Measurements from ENCODE around the gene TMEM120B.

The TMEM120B gene

GRCh38 chr12:121775501-121775900, 62.9 kb downstream of the TMEM120B start:
- H2BK15ac ChIP-seq (replicated peaks; ENCODE audit: low read depth), result no peak overlapping the region
- H3K27me3 ChIP-seq (ENCODE audit: insufficient read depth, low read length, poor library complexity), result no peaks in the 10 kb centered on the region
- peak overlapping the region; percentile 49 for H3K56ac ChIP-seq (ENCODE audit: low read length)
- H2BK5ac ChIP-seq (ENCODE audit: low read length), result no peak overlapping the region
- peak overlapping the region; percentile 23 for H3K18ac ChIP-seq (ENCODE audit: low read length)
- no CpG with 5 or more reads among the region's 16 CpGs for WGBS (ENCODE audit: extremely low coverage, insufficient coverage, low lambda C conversion rate)
- DNase-seq, result no peak
- no peaks in the 10 kb centered on the region for H3K4me1 ChIP-seq (ENCODE audit: control insufficient read depth, low read depth, low read length)
- H3K4me2 ChIP-seq (ENCODE audit: low read length), result no peak overlapping the region
- H3K79me2 ChIP-seq (ENCODE audit: control insufficient read depth, insufficient read depth, low read length), result no peaks in the 10 kb centered on the region
- H3K4me3 ChIP-seq (ENCODE audit: low read length), result no peak overlapping the region
- H3K79me1 ChIP-seq (ENCODE audit: low read length), result no peaks in the 10 kb centered on the region
- H3K9ac ChIP-seq (ENCODE audit: low read length), result no peak overlapping the region
- H3K4ac ChIP-seq (ENCODE audit: low read depth, low read length), result peak overlapping the region; percentile 42
- H4K5ac ChIP-seq (ENCODE audit: low read length), result no peak overlapping the region
- H2BK120ac ChIP-seq (ENCODE audit: low read depth, low read length), result no peak overlapping the region
- no peak overlapping the region for H2AK5ac ChIP-seq (ENCODE audit: low read length)
- peaks cover 2% of the 10 kb centered on the region for H3K36me3 ChIP-seq (ENCODE audit: control insufficient read depth, insufficient read depth, low read length)
- no peak overlapping the region for H3K23ac ChIP-seq (ENCODE audit: low read length)
- no peak overlapping the region for H4K8ac ChIP-seq (ENCODE audit: low read depth, low read length)
- no peak overlapping the region for H3K27ac ChIP-seq (ENCODE audit: low read depth, low read length)

GRCh38 chr12:121776190-121777098, 63.9 kb downstream of the TMEM120B start:
- H4K8ac ChIP-seq (ENCODE audit: low read depth, low read length), result no peak overlapping the region
- H2AK5ac ChIP-seq (ENCODE audit: low read length), result no peak overlapping the region
- DNase-seq, result peak; percentile 73
- peaks cover 2% of the 10 kb centered on the region for H3K36me3 ChIP-seq (ENCODE audit: control insufficient read depth, insufficient read depth, low read length)
- peak overlapping the region; percentile 42 for H3K56ac ChIP-seq (ENCODE audit: low read length)
- H4K5ac ChIP-seq (ENCODE audit: low read length), result no peak overlapping the region
- H2BK120ac ChIP-seq (ENCODE audit: low read depth, low read length), result no peak overlapping the region
- no peak overlapping the region for H2BK15ac ChIP-seq (replicated peaks; ENCODE audit: low read depth)
- H3K79me2 ChIP-seq (ENCODE audit: control insufficient read depth, insufficient read depth, low read length), result no peaks in the 10 kb centered on the region
- no peak overlapping the region for H3K4me2 ChIP-seq (ENCODE audit: low read length)
- no peak overlapping the region for H3K9ac ChIP-seq (ENCODE audit: low read length)
- H3K27me3 ChIP-seq (ENCODE audit: insufficient read depth, low read length, poor library complexity), result no peaks in the 10 kb centered on the region
- H2BK5ac ChIP-seq (ENCODE audit: low read length), result no peak overlapping the region
- H3K4ac ChIP-seq (ENCODE audit: low read depth, low read length), result no peak overlapping the region
- no peak overlapping the region for H3K23ac ChIP-seq (ENCODE audit: low read length)
- H3K4me1 ChIP-seq (ENCODE audit: control insufficient read depth, low read depth, low read length), result no peaks in the 10 kb centered on the region
- H3K79me1 ChIP-seq (ENCODE audit: low read length), result no peaks in the 10 kb centered on the region
- H3K4me3 ChIP-seq (ENCODE audit: low read length), result no peak overlapping the region
- H3K27ac ChIP-seq (ENCODE audit: low read depth, low read length), result no peak overlapping the region
- H3K18ac ChIP-seq (ENCODE audit: low read length), result no peak overlapping the region
- no CpG with 5 or more reads among the region's 24 CpGs for WGBS (ENCODE audit: extremely low coverage, insufficient coverage, low lambda C conversion rate)

- Histone ChIP-seq H3K27ac (ENCODE audit: low read depth, low read length) (no peak overlapping the region), H3K23ac (ENCODE audit: low read length) (no peak overlapping the region), H3K79me2 (ENCODE audit: control insufficient read depth, insufficient read depth, low read length) (no peaks in the 10 kb centered on the region), H3K4me1 (ENCODE audit: control insufficient read depth, low read depth, low read length) (no peaks in the 10 kb centered on the region), H2BK120ac (ENCODE audit: low read depth, low read length) (no peak overlapping the region), H3K4me2 (ENCODE audit: low read length) (no peak overlapping the region), H2BK15ac (replicated peaks; ENCODE audit: low read depth) (no peak overlapping the region), H2AK5ac (ENCODE audit: low read length) (no peak overlapping the region), H3K36me3 (ENCODE audit: control insufficient read depth, insufficient read depth, low read length) (peaks cover 2% of the 10 kb centered on the region), H3K56ac (ENCODE audit: low read length) (no peak overlapping the region), H3K79me1 (ENCODE audit: low read length) (no peaks in the 10 kb centered on the region), H3K4me3 (ENCODE audit: low read length) (no peak overlapping the region), H3K27me3 (ENCODE audit: insufficient read depth, low read length, poor library complexity) (no peaks in the 10 kb centered on the region), H4K8ac (ENCODE audit: low read depth, low read length) (no peak overlapping the region), H4K5ac (ENCODE audit: low read length) (no peak overlapping the region), H2BK5ac (ENCODE audit: low read length) (no peak overlapping the region), H3K18ac (ENCODE audit: low read length) (no peak overlapping the region), H3K4ac (ENCODE audit: low read depth, low read length) (no peak overlapping the region), H3K9ac (ENCODE audit: low read length) (no peak overlapping the region)
- DNase-seq, result no peak
- no CpG with 5 or more reads among the region's 17 CpGs for WGBS (ENCODE audit: extremely low coverage, insufficient coverage, low lambda C conversion rate)
Observed at GRCh38 chr12:121778567-121779421, 66.2 kb downstream of the TMEM120B start.

DNA sequence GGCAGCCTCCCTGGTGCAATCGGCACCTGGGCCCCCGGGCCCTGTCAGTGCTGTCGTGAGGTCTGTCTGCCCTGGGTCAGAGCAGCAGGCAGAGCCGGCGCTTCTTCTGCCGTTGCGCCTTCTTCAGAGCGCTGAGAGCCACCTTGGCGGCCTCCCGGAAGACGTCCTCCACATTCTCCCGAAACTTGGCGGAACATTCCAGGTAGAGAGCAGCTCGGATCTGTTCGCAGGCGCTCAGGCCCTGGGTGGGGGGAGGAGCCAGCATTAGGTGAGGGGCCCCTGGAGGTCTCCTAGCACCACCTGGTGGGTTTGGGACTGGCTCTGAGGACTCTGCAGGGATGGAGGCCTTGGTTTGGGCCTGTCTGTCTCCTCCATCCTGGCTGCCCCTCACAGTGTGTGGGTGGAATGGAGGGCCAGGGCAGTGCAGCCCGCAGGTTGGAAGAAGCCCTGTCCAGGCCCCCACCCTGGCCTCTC, 66.9 kb downstream of the TMEM120B start:
- H3K56ac ChIP-seq (ENCODE audit: low read length), result no peak overlapping the region
- DNase-seq, result no peak
- H2AK5ac ChIP-seq (ENCODE audit: low read length), result no peak overlapping the region
- no peak overlapping the region for H3K23ac ChIP-seq (ENCODE audit: low read length)
- H3K4me1 ChIP-seq (ENCODE audit: control insufficient read depth, low read depth, low read length), result no peaks in the 10 kb centered on the region
- no peak overlapping the region for H4K5ac ChIP-seq (ENCODE audit: low read length)
- H4K8ac ChIP-seq (ENCODE audit: low read depth, low read length), result no peak overlapping the region
- no peak overlapping the region for H3K4ac ChIP-seq (ENCODE audit: low read depth, low read length)
- H2BK5ac ChIP-seq (ENCODE audit: low read length), result no peak overlapping the region
- H3K79me1 ChIP-seq (ENCODE audit: low read length), result no peaks in the 10 kb centered on the region
- no peaks in the 10 kb centered on the region for H3K79me2 ChIP-seq (ENCODE audit: control insufficient read depth, insufficient read depth, low read length)
- no peak overlapping the region for H2BK15ac ChIP-seq (replicated peaks; ENCODE audit: low read depth)
- no peak overlapping the region for H3K9ac ChIP-seq (ENCODE audit: low read length)
- H3K27ac ChIP-seq (ENCODE audit: low read depth, low read length), result no peak overlapping the region
- H2BK120ac ChIP-seq (ENCODE audit: low read depth, low read length), result no peak overlapping the region
- no CpG with 5 or more reads among the region's 17 CpGs for WGBS (ENCODE audit: extremely low coverage, insufficient coverage, low lambda C conversion rate)
- no peak overlapping the region for H3K18ac ChIP-seq (ENCODE audit: low read length)
- no peak overlapping the region for H3K4me3 ChIP-seq (ENCODE audit: low read length)
- H3K36me3 ChIP-seq (ENCODE audit: control insufficient read depth, insufficient read depth, low read length), result peaks cover 2% of the 10 kb centered on the region
- no peak overlapping the region for H3K4me2 ChIP-seq (ENCODE audit: low read length)
- no peaks in the 10 kb centered on the region for H3K27me3 ChIP-seq (ENCODE audit: insufficient read depth, low read length, poor library complexity)

- Histone ChIP-seq H4K8ac (ENCODE audit: low read depth, low read length) (no peak overlapping the region), H3K36me3 (ENCODE audit: control insufficient read depth, insufficient read depth, low read length) (peaks cover 2% of the 10 kb centered on the region), H3K4ac (ENCODE audit: low read depth, low read length) (no peak overlapping the region), H3K27me3 (ENCODE audit: insufficient read depth, low read length, poor library complexity) (no peaks in the 10 kb centered on the region), H3K4me2 (ENCODE audit: low read length) (no peak overlapping the region), H3K79me2 (ENCODE audit: control insufficient read depth, insufficient read depth, low read length) (no peaks in the 10 kb centered on the region), H3K27ac (ENCODE audit: low read depth, low read length) (no peak overlapping the region), H3K79me1 (ENCODE audit: low read length) (no peaks in the 10 kb centered on the region), H3K4me1 (ENCODE audit: control insufficient read depth, low read depth, low read length) (no peaks in the 10 kb centered on the region), H3K4me3 (ENCODE audit: low read length) (no peak overlapping the region), H2AK5ac (ENCODE audit: low read length) (no peak overlapping the region), H4K5ac (ENCODE audit: low read length) (no peak overlapping the region), H3K56ac (ENCODE audit: low read length) (no peak overlapping the region), H3K23ac (ENCODE audit: low read length) (no peak overlapping the region), H2BK5ac (ENCODE audit: low read length) (no peak overlapping the region), H2BK15ac (replicated peaks; ENCODE audit: low read depth) (no peak overlapping the region), H2BK120ac (ENCODE audit: low read depth, low read length) (no peak overlapping the region), H3K9ac (ENCODE audit: low read length) (no peak overlapping the region), H3K18ac (ENCODE audit: low read length) (no peak overlapping the region)
- no peak for DNase-seq
- no CpG with 5 or more reads among the region's 11 CpGs for WGBS (ENCODE audit: extremely low coverage, insufficient coverage, low lambda C conversion rate)
Observed at GRCh38 chr12:121780429-121780828, 67.9 kb downstream of the TMEM120B start.
